UCSD-AML1 (cell line): ENCODE results near the gene LGR5.
"Not testable (repeated sequence)": the region's sequence is repeated elsewhere in the genome, so short reads cannot be mapped to it uniquely, and the experiment has no call there.

Experiments used
- DNase-seq: peaks from one replicate; lab custom pipeline; 2025; ENCODE audit not compliant: unreplicated experiment; lab: John Stamatoyannopoulos, UW

The LGR5 gene

DNA sequence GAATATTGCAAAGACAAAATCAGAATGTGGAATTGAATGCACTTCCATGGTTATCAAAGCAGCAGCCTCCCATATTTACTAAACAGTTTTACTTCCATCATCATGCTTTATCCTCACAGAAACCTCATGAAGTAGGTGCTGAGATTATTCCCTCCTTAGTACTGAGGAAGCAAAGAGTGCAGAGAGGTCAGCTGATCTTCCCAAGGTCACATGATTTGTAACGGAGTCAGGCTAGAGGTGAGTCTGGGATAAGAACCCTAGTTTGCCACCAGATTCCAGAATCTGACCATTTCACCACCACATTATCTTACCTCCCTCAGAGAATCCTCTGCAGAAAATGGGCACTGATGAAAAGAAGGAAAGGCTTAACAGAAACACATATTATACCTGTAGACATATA is 102.0 kb downstream of the LGR5 start:
- DNase-seq: no peak

DNA sequence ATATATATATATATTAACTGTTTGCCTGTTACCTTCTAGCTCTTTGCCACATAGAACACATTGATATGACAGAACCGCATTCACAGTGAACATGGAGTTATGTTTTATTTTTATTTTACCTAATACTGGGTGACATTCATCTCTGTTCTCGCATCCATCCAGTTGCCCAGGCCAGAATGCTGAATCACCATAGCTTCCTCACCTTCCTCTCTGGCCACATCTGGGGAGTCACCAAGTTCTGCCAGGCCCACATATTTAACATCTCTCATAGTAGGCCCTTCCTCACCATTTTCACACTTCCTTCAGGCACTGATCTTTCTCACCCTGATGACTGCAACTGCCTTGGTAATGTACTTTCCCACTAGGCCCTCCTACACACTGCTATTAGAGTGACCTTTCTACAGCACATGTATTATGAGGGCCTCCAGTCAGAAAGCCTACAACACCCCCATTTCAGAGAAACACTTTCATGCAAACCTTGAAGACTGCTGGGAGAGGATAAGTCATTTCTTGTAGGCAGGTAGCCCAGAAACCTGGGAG is 106.8 kb downstream of the LGR5 start:
- DNase-seq: no peak

DNA sequence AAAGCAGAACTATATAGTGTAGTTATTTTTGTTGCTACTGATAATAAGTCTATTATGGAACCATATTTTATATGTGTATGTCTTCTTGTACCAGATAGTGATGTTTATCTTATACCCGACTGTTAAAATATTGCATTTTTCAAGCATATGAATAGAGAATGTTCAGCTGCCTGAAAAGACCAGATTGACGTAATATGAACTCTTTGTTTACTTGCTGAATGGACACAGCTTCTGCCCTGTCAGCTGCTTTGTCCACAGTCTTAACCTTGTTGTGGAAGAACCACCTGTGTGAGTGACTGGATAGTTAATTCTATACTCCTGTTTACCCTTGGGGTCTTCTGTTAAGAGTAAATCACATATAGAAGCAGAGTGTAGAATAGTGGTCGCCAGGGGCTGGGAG is 109.3 kb downstream of the LGR5 start:
- DNase-seq: no peak

DNA sequence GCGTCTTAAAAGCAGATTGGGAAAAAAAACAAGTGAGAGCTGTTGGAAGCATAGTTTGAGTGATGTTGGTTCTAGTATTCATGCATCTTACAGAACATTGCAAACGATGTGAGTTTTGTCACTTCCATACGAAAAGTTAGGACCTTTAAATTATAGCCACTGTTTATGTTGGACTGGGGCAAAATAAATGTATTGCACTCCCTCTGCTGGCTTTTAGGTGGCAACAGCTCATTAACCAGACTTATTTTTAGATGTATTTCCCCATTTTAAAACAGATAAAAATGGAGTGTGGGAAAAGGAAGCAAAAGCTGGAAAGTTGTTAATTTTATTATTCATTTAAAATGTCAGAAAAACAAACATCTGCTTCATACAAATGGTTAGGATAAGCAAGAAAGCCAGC is 111.9 kb downstream of the LGR5 start:
- no peak for DNase-seq

DNA sequence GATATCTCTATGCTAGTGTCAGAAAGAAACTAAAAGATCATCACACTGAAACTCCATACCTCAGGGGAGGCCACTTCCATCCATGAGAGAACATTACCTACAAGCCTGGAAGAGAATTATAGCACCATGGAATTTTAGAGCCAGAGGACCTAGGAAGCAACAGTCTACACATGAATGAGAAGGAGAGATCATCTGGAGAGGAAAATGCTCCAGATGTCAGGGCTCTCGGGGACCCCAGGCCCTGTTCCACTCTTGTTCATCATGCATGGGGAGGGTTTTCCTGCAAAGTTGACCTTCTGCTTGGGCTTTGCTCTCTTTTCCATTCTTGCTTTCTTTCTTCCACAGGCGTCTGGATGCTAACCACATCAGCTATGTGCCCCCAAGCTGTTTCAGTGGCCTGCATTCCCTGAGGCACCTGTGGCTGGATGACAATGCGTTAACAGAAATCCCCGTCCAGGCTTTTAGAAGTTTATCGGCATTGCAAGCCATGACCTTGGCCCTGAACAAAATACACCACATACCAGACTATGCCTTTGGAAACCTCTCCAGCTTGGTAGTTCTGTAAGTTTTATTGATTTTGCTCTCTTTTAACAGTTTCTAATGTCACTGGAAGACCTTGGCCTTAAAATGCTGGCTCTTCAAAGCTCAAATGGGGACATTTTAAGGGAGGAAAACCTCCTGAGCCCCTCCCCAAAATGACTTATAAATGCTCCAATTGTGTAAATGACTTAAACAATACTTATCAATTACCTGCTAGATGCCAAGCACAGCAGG is 113.3 kb downstream of the LGR5 start:
- no peak for DNase-seq

DNA sequence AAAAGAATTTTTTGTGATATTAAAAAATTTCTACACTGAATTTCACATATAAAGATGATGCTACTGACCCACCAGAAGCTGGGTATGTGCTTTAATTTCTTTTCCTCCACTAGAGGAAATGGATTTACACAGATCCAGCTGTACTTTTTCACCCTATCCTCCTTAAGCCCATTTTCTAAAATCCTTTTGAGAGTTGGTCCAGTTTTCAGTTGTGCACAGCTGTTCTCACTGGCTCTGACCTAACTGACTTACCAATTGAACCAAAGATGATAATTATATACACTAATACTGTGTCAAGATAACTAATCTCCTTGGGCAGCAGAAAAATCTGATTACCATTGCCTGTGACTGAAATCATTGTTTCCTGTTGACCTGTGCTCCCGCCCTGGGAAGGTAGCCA is 115.6 kb downstream of the LGR5 start:
- no peak for DNase-seq

DNA sequence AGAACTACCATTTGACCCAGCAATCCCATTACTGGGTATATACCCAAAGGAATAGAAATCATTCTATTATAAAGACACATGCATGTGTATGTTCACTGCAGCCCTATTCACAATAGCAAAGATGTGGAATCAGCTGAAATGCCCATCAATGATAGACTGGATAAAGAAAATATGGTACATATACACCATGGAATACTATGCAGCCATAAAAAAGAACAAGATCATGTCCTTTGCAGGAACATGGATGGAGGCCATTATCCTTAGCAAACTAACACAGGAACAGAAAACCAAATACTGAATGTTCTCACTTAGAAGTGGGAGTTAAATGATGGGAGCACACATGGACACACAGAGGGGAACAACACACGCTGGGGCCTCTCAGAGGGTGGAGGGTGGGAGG is 116.2 kb downstream of the LGR5 start:
- not testable (repeated sequence) for DNase-seq

DNA sequence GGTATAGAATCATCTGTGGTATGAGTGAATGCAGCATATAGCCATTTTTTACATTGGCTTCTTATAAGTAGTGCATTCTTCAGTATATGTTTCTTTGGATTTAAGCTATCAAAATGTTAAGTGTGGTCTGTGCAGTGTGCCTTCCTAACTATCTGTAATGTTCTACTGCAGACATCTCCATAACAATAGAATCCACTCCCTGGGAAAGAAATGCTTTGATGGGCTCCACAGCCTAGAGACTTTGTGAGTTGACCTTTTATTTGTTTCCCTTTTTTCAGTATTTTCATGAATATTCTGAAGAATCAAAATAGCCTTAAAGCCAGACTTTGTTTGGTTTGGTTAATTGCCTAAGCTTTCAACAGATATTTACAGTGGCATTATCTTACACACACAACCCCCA is 116.8 kb downstream of the LGR5 start:
- no peak for DNase-seq

DNA sequence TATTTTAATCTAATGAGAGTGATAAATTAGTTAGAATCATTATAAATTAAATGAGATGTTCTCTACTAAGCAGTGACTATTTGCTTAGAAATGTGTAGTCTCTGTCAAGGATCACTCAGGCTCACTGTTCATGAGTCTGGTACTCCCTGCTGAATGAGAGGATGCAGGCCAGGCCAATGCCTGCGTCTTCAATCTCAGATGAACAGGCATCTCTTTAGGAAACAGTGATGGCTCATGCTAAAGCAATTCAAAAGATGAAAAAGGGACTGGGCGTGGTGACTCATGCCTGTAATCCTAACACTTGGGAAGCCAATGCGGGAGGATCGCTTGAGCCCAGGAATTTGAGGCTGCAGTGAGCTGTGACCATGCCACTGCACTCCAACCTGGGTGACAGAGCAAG is 117.3 kb downstream of the LGR5 start:
- DNase-seq: no peak

DNA sequence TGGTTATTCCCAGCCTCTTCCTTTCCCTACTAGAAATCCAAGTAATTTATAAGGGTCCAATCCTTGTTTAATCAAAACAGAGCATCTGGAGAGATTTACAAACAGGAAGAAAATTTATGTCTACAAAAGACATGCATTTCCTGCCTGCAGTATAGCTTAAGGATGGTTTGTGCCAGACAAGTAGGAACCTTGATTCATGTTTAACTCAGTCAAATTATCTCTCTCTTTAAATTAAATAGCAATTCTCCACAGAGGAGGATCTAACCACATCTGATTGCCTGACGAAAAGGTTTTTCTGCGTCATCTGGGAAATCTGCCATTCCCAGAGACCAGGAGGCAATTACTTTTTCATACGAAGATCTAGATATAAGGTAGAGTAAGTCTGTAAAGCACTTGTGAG is 118.8 kb downstream of the LGR5 start:
- DNase-seq: no peak

DNA sequence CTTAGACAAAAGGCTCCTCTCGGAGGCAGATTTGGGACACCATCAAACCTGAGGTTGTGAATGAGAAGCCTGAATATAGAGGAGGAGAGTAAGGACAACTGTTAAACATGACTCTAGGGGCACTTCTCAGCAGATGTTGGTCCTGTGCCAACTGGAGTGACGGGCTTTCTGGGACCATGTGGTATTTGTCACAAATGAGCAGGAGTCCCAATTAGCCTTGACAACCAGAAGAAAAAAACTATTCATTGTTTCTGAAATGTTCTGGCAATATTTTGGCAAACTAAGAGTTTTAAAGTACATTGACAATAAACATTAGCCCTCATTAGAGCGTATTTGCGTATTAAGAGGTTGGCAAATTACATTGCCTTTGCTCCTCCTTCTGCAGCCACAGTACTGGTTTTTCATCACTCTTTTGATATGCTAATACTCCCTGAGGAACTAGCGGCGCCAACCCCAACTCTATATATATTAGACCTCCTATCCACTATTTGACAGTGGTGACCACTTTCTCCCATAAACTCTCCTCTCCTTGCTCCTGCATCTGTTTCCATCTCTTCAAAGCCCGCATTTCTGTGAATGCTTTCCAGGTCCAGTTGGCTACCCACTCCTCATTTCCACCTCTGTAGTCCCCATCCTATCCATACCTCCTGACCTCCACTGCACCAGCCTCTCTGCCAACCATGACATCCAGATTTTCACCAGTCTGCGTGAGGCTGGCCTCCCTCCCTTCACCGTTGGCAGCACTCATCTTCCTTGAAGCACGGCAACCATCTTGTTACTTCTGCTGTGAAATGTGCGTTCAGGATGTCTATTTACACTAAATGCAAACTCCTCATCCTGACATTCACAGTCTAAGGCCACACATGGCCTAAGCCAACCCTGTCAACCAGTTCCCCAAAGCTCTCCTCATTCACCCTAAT is 123.3 kb downstream of the LGR5 start:
- no peak for DNase-seq

DNA sequence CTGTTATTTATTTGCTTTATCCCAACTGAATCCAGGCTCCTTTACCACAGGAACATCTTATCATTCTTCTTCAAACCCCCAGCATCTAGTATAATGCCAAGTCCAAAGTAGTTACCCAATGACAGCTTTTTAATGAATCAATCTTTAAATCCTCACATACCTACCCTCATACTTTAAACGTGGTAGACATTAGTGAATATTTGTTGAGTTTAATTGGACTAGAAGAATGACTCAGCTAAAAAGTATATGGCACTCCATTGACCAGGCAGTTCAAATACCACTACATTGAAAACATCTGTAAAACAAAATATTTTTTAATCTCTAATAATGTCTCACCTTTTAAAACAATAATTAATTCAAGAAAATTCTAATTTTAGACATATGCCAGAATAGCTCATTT is 125.9 kb downstream of the LGR5 start:
- no peak for DNase-seq

DNA sequence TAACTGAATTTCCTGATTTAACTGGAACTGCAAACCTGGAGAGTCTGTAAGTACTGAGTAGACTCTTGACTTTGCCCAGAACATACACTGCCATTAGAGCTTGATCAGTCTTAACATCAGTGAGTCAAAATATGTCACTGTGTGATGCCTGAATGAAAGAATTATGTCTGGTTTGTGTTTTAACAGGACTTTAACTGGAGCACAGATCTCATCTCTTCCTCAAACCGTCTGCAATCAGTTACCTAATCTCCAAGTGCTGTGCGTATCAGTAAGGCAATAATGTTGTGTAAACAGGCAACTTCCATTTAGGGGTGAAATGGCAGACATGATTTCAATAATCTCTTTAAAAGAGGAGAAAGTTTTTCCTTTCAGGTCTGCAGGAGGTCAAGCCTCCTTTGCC is 127.1 kb downstream of the LGR5 start:
- no peak for DNase-seq

DNA sequence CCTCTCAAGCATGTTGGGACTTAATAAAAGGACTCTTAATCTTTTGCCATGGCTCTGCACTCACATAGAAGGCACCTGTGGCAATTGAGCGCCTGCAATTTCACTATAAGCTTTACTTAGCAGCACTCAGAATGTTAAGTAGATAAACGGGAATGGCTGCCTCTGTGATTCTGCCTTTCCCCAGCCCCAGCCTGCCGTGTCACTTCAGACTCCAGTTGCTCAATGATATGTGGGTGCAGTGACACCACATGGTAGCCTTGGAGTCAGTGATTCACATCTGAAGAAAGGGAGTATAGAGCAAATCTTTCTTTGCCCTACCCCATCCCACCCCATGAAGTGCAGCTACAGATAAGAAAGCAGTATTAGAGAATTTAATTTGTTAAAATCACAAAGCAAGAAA is 127.9 kb downstream of the LGR5 start:
- DNase-seq: no peak

DNA sequence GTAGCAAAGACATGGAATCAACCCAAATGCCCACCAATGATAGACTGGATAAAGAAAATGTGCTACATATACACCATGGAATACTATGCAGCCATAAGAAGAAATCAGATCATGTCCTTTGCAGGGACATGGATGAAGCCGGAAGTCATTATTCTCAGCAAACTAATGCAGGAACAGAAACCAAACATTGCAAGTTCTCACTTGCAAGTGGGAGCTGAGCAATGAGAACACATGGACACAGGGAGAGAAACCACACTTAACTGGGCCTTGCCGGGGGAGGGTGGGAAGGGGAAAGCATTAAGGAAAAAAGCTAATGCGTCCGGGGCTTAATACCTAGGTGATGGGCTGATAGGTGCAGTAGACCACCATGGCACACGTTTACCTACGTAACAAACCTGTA is 130.3 kb downstream of the LGR5 start:
- DNase-seq: not testable (repeated sequence)

DNA sequence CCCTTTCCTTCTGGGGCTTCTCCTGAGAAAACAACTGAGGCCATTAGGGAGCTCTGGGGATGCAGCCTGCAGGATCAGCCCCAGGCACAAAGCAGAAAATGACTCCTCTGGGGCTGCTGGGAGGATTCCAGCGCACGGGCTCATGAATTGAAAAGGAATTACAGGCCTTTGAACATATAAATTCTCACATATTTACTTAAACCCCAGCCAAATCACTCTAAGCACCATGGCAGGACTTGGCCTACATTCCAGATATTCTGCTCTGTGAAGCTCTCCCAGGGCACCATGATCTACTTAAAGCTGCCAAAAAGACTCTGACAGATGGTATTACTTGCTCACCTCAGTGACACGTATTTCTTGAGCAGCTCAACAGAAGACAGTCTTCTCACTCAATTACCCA is 136.9 kb downstream of the LGR5 start:
- no peak for DNase-seq

DNA sequence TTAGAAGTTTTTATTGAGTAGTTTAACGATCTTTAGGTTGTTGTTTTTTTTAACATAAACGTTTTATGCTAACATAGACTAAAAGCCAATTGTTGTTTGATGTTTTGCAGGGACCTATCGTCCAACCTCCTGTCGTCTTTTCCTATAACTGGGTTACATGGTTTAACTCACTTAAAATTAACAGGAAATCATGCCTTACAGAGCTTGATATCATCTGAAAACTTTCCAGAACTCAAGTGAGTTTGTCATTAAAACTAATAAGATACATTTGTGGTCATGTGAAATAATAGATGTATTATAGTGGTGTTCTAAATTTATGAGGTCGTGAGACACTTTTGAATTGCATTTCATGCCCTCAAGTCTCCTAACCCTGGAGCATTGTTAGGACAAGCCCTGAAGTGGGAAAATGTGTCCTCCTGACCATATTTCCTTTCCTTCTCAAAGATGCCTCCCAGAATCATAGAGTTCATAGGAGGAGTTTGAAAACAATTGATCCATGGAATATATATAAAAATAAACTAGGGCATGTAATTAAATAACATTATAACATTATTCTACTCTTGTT is 139.2 kb downstream of the LGR5 start:
- no peak for DNase-seq

DNA sequence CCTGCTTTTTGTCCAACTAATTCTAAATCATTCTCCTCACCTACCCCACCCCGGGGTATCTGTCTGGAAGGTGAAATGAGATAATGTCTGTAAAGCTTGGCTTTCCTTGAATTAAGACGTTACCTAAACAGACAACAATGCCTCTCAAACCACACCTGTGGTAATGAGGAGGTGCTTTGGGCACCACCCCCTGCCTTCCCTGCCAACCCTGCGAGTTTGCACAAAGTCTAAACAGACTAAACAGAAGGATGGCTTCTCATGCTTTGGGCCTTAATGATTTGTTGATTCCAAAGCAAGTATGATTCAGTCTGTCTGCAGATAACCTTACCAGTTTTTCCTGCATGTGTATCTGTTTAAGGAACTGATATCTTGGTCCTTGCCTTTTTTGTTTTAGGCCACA is 141.6 kb downstream of the LGR5 start:
- DNase-seq: no peak

DNA sequence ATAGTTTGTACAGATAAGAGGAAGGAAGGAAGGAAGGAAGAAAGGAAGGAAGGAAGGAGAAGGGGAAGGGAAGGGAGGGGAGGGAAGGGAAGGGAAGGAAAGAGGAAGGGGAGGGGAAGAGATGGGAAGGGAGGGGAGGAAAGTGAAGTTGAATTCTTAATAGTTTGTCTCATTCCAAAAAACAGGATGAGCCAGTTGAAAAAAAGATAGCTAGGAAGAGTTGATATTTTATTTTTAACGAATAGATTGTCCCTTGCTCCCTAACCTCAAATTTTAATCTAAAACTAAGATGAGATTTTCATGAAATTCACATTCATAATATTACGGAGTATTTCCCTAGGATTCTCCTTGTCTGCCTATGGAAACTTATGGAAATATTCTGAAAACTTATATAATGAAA is 143.3 kb downstream of the LGR5 start:
- DNase-seq: no peak

DNA sequence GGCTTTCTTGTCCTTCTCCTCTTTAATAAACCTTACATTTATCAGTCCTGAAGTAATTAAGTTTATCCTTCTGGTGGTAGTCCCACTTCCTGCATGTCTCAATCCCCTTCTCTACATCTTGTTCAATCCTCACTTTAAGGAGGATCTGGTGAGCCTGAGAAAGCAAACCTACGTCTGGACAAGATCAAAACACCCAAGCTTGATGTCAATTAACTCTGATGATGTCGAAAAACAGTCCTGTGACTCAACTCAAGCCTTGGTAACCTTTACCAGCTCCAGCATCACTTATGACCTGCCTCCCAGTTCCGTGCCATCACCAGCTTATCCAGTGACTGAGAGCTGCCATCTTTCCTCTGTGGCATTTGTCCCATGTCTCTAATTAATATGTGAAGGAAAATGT is 144.8 kb downstream of the LGR5 start:
- DNase-seq: no peak

DNA sequence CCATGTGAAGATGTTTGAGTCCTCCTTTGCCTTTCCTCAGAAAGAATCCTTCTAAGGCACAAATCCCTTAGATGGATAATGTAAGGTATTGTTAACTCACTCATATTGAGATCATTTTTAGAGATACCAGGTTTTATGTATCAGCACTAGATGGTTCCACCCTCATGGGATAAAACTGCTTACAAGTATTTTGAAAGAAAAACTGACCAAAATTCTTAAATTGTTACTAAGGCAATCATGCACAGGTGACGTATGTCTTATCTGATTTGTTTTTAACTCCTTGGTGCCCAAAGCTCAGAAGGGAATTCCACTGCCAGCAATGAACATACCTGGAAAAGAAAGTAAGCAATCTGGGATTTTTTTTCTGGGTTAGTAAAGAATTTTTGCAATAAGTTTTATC is 145.6 kb downstream of the LGR5 start:
- DNase-seq: no peak

DNA sequence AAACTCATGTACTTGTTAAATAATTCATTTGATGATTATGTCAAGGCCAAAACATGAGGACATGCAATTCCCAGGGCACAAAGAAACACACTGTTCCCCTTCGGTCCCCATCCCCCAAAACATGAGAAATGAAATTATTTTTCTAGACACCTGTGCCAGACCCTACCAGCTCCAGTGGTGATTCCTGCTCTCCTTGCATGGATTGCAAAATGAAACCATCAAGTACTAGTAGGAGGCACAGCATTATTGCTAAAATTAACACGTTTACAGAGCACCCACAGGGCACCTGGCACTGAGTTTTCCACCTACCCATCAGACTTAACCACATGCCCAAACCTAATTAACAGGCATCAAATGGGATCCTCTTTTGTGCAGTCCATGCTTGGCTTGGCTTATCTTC is 147.4 kb downstream of the LGR5 start:
- no peak for DNase-seq
